ENCODE results near the gene HNRNPK.

- no peak for TF ChIP-seq CTCF (IDR thresholded peaks at IDR 0.05; ENCODE audit: insufficient read depth, low read length, poor library complexity, severe bottlenecking)
- TF ChIP-seq EZH2phosphoT487 (conservative IDR thresholded peaks at IDR 0.05; ENCODE audit: low read length), result no peak
Measured at GRCh38 chr9:83959061-83959460, 21.0 kb downstream of the HNRNPK start.

All from SU-DHL-6 (cell line).